Measurements from ENCODE around the gene RLBP1.

RLBP1 gene

GRCh38 chr15:89205991-89206585 is 15.3 kb downstream of the RLBP1 start:
- no peak for DNase-seq

- DNase-seq, result no peak
These were observed 17.6 kb downstream of the RLBP1 start for GRCh38 chr15:89203705-89204273.

GRCh38 chr15:89201465-89202005 is 19.8 kb downstream of the RLBP1 start:
- no peak for DNase-seq

- no peak for DNase-seq
These were observed 21.2 kb downstream of the RLBP1 start for GRCh38 chr15:89200182-89200581.

- DNase-seq, result no peak
These were observed 21.6 kb downstream of the RLBP1 start for GRCh38 chr15:89199746-89200145.

- DNase-seq, result no peak
These were observed 22.4 kb downstream of the RLBP1 start for GRCh38 chr15:89198934-89199333.

GRCh38 chr15:89198196-89198595 is 23.2 kb downstream of the RLBP1 start:
- DNase-seq, result no peak

GRCh38 chr15:89197503-89197971 is 23.8 kb downstream of the RLBP1 start:
- peak; percentile 15 for DNase-seq

GRCh38 chr15:89196994-89197393 is 24.4 kb downstream of the RLBP1 start:
- no peak for DNase-seq

- DNase-seq, result no peak
These were observed 25.1 kb downstream of the RLBP1 start for GRCh38 chr15:89196241-89196640.

- no peak for DNase-seq
These were observed 25.5 kb downstream of the RLBP1 start for GRCh38 chr15:89195836-89196235.

- no peak for DNase-seq
These were observed 26.8 kb downstream of the RLBP1 start for GRCh38 chr15:89194608-89195007.

GRCh38 chr15:89192766-89193165 is 28.6 kb downstream of the RLBP1 start:
- no peak for DNase-seq

GRCh38 chr15:89192136-89192535 is 29.2 kb downstream of the RLBP1 start:
- DNase-seq, result no peak

- no peak for DNase-seq
These were observed 33.3 kb downstream of the RLBP1 start for GRCh38 chr15:89187986-89188514.

GRCh38 chr15:89187301-89187985 is 33.9 kb downstream of the RLBP1 start:
- no peak for DNase-seq

GRCh38 chr15:89186803-89187202 is 34.6 kb downstream of the RLBP1 start:
- DNase-seq, result no peak

- DNase-seq, result no peak
These were observed 36.4 kb downstream of the RLBP1 start for GRCh38 chr15:89184886-89185526.

- DNase-seq, result no peak
These were observed 37.0 kb downstream of the RLBP1 start for GRCh38 chr15:89184357-89184756.

GRCh38 chr15:89179966-89180875 is 41.2 kb downstream of the RLBP1 start:
- DNase-seq, result no peak

GRCh38 chr15:89178307-89178977 is 42.9 kb downstream of the RLBP1 start:
- no peak for DNase-seq
